ENCODE data around the gene UBE2O.

DNA sequence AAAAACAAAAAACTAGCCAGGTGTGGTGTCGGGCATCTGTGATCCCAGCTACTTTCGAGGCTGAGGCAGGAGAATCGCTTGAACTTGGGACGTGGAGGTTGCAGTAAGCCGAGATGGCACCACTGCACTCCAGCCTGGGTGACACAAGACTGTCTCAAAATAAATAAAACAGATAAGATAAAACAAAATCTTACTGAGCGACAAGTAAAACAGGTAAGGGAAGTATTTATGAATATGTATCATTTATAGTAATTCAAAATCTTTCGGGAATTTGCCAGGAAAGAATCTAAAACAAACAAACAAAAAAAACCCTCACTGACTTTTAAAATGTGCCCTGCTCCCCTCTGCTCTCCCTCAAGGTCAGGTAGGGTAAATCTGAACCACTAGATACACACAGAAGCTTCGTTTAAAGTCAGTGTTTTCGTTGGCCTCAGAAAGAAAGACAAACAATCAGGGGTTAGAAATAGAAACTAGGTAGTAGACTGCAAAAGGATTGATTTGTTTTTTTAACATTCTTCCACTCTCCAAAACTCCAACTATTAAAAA, 101.4 kb downstream of the UBE2O start:
- TF ChIP-seq, protein P1, sequence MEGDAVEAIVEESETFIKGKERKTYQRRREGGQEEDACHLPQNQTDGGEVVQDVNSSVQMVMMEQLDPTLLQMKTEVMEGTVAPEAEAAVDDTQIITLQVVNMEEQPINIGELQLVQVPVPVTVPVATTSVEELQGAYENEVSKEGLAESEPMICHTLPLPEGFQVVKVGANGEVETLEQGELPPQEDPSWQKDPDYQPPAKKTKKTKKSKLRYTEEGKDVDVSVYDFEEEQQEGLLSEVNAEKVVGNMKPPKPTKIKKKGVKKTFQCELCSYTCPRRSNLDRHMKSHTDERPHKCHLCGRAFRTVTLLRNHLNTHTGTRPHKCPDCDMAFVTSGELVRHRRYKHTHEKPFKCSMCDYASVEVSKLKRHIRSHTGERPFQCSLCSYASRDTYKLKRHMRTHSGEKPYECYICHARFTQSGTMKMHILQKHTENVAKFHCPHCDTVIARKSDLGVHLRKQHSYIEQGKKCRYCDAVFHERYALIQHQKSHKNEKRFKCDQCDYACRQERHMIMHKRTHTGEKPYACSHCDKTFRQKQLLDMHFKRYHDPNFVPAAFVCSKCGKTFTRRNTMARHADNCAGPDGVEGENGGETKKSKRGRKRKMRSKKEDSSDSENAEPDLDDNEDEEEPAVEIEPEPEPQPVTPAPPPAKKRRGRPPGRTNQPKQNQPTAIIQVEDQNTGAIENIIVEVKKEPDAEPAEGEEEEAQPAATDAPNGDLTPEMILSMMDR (IDR thresholded peaks at IDR 0.05 in 8 of 11, conservative IDR thresholded peaks at IDR 0.05 in 3 of 11): no peak
- no peak for TF ChIP-seq POLR2A (IDR thresholded peaks at IDR 0.05)

All from spleen (tissue), 7 donors.